Fibroblast of lung (primary cell): ENCODE results near the gene CACNB2. TPM values are rescaled to one million over a fixed set of nuclear protein-coding genes. Genes with fewer than 3 reads are reported as not detected.

ENCODE experiments used
- DNase-seq, 2 donors: peaks; one replicate each; pipeline versions ENCODE4 v3.0.0 to v3.0.0-alpha.2; 2010; ENCODE audit warnings: low read depth in 2 of 2
- H2AFZ ChIP-seq: 2 replicates; pipeline ENCODE4 v1.5.1; 2012; ENCODE audit warnings: low read length, control low read depth, inconsistent platforms
- H3K27ac ChIP-seq: 2 replicates; pipeline ENCODE4 v1.5.1; 2011; ENCODE audit warnings: low read length, control low read depth; ENCODE audit not compliant: insufficient read depth
- H3K27me3 ChIP-seq: 2 replicates; pipeline ENCODE4 v1.5.1; 2011; ENCODE audit warnings: mild to moderate bottlenecking, low read length; ENCODE audit not compliant: control insufficient read depth, insufficient read depth
- H3K36me3 ChIP-seq: 2 replicates; pipeline ENCODE4 v1.5.1; 2011; ENCODE audit warnings: low read length; ENCODE audit not compliant: control insufficient read depth, insufficient read depth
- H3K4me1 ChIP-seq: 2 replicates; pipeline ENCODE4 v1.5.1; 2011; ENCODE audit warnings: low read length; ENCODE audit not compliant: control insufficient read depth, insufficient read depth; ENCODE audit errors: extremely low read depth
- H3K4me2 ChIP-seq: 2 replicates; pipeline ENCODE4 v1.5.1; 2011; ENCODE audit warnings: low read length, control low read depth; ENCODE audit not compliant: insufficient read depth; ENCODE audit errors: extremely low read depth
- H3K4me3 ChIP-seq, 4 experiments: fragments of 200-600 bp in 1 of 4; sonication (generic) in 1 of 4; replicated peaks in 1 of 4; 2 replicates each; pipeline ENCODE4 v1.5.1; 2011 to 2016; ENCODE audit warnings: low read length in 4 of 4, low read depth in 3 of 4, mild to moderate bottlenecking in 3 of 4, control low read depth in 2 of 4, inconsistent platforms in 1 of 4, mixed read lengths in 1 of 4; ENCODE audit not compliant: insufficient read depth in 1 of 4; ENCODE audit errors: control extremely low read depth in 1 of 4
- H3K79me2 ChIP-seq: 2 replicates; pipeline ENCODE4 v1.5.1; 2012; ENCODE audit warnings: mild to moderate bottlenecking, low read length, inconsistent platforms; ENCODE audit not compliant: control insufficient read depth, insufficient read depth
- H3K9ac ChIP-seq: 2 replicates; pipeline ENCODE4 v1.5.1; 2011; ENCODE audit warnings: mild to moderate bottlenecking, low read length, control low read depth; ENCODE audit not compliant: insufficient read depth
- H3K9me3 ChIP-seq: 2 replicates; pipeline ENCODE4 v1.5.1; 2012; ENCODE audit warnings: low read depth, low read length; ENCODE audit not compliant: control insufficient read depth, insufficient read depth
- H4K20me1 ChIP-seq: 2 replicates; pipeline ENCODE4 v1.5.1; 2011; ENCODE audit warnings: low read length; ENCODE audit not compliant: control insufficient read depth, insufficient read depth; ENCODE audit errors: extremely low read depth
- EZH2 ChIP-seq: IDR thresholded peaks from 2 replicates; pipeline ENCODE4 v1.5.1; 2012; ENCODE audit warnings: low read length, control low read depth, mild to moderate bottlenecking; ENCODE audit errors: missing control alignments
- polyA plus RNA-seq, 2 donors: library from polyadenylated mRNA; depleted of rRNA in 1 of 2; stranded (reverse) in 1 of 2; unstranded in 1 of 2; fragments of >200 nt; gene quantifications; 2 replicates each; pipeline ENCODE4 v1.2.1, GENCODE V29; 2011 to 2012; ENCODE audit warnings: missing spikeins in 1 of 2
- total RNA-seq: library from RNA; depleted of rRNA; stranded (reverse); fragments of >200 nt; gene quantifications from 2 replicates; pipeline ENCODE4 v1.2.1, GENCODE V29; 2014
- TF ChIP-seq, protein P1 (sequence below), 2 donors: IDR thresholded peaks in 1 of 2; conservative IDR thresholded peaks in 1 of 2; 1 replicate in 1 of 2; 2 replicates in 1 of 2; pipeline ENCODE4 v1.5.1; 2011 to 2012; ENCODE audit warnings: low read length in 2 of 2, control low read depth in 1 of 2, inconsistent platforms in 1 of 2, low read depth in 1 of 2, mild to moderate bottlenecking in 1 of 2

The CACNB2 gene
- total and polyA plus RNA-seq, 2 donors (not counting 1 experiment from before 2014, with no cell fraction given), result 0.66 to 0.70 TPM

DNA sequence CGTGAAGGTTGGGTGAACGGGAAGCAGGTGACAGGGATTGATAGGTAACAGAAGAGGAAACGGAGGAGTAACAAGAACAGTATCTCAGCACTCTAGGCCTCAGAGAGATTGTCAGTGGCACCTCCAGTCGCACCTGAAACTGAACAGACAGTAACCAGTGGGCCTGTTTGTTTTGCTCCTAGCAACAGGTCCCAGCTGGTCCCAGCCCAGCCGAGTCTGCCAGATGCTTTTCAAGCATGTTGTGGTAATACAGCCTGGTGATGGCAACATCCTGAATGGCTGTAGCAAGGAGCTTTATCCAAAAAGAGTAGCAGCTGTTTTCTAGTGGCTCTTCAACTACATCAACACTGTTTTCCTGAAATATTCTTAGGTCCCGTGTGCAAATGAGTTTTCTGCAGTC is 4.7 kb downstream of the CACNB2 start:
- no peaks in the 10 kb centered on the region for H3K79me2 ChIP-seq
- no peaks in the 10 kb centered on the region for H3K9me3 ChIP-seq
- peaks cover 5% of the 10 kb centered on the region for H3K27me3 ChIP-seq
- no peaks in the 10 kb centered on the region for H4K20me1 ChIP-seq
- no peak overlapping the region for H3K4me2 ChIP-seq
- no peak for TF ChIP-seq EZH2
- TF ChIP-seq, protein P1, sequence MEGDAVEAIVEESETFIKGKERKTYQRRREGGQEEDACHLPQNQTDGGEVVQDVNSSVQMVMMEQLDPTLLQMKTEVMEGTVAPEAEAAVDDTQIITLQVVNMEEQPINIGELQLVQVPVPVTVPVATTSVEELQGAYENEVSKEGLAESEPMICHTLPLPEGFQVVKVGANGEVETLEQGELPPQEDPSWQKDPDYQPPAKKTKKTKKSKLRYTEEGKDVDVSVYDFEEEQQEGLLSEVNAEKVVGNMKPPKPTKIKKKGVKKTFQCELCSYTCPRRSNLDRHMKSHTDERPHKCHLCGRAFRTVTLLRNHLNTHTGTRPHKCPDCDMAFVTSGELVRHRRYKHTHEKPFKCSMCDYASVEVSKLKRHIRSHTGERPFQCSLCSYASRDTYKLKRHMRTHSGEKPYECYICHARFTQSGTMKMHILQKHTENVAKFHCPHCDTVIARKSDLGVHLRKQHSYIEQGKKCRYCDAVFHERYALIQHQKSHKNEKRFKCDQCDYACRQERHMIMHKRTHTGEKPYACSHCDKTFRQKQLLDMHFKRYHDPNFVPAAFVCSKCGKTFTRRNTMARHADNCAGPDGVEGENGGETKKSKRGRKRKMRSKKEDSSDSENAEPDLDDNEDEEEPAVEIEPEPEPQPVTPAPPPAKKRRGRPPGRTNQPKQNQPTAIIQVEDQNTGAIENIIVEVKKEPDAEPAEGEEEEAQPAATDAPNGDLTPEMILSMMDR (conservative IDR thresholded peaks at IDR 0.05 in 1 of 2, IDR thresholded peaks at IDR 0.05 in 1 of 2; ENCODE audit: low read depth in 1 of 2, low read length in 2 of 2), result no peak
- H3K9ac ChIP-seq, result no peak overlapping the region
- H2AFZ ChIP-seq, result no peak overlapping the region
- peaks cover 2% of the 10 kb centered on the region for H3K4me1 ChIP-seq
- H3K36me3 ChIP-seq, result no peaks in the 10 kb centered on the region
- no peak overlapping the region for H3K27ac ChIP-seq
- no peak overlapping the region for H3K4me3 ChIP-seq
- peak; percentile 23 to 72 for DNase-seq

DNA sequence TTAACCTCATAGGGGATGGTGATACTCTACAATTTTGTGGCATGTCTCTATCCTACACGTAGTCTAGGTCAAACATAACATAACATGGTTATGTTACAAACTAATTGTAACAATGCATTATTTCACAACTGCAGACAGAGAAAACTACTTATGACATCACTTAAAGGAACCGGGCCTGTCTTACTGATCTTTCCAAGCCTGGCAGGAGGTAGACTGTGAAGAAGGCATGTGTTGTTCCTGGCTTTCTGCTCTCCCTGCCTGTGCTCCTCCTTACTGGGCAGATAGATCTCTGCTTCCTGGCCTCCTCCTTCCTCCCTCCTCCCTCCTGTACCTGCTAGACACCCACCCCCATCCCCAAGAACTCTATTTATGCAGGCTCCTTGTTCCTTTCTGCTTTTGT is 5.4 kb downstream of the CACNB2 start:
- Histone ChIP-seq H3K79me2 (no peaks in the 10 kb centered on the region), H3K4me1 (peaks cover 2% of the 10 kb centered on the region), H3K4me2 (no peak overlapping the region), H3K9me3 (no peaks in the 10 kb centered on the region), H3K27ac (no peak overlapping the region), H3K36me3 (no peaks in the 10 kb centered on the region), H2AFZ (no peak overlapping the region), H3K27me3 (peaks cover 5% of the 10 kb centered on the region), H3K9ac (no peak overlapping the region), H3K4me3 (no peak overlapping the region), H4K20me1 (no peaks in the 10 kb centered on the region)
- peak; percentile 25 to 62 for DNase-seq
- TF ChIP-seq, protein P1 (conservative IDR thresholded peaks at IDR 0.05 in 1 of 2, IDR thresholded peaks at IDR 0.05 in 1 of 2; ENCODE audit: low read depth in 1 of 2, low read length in 2 of 2), result no peak
- TF ChIP-seq EZH2, result no peak

DNA sequence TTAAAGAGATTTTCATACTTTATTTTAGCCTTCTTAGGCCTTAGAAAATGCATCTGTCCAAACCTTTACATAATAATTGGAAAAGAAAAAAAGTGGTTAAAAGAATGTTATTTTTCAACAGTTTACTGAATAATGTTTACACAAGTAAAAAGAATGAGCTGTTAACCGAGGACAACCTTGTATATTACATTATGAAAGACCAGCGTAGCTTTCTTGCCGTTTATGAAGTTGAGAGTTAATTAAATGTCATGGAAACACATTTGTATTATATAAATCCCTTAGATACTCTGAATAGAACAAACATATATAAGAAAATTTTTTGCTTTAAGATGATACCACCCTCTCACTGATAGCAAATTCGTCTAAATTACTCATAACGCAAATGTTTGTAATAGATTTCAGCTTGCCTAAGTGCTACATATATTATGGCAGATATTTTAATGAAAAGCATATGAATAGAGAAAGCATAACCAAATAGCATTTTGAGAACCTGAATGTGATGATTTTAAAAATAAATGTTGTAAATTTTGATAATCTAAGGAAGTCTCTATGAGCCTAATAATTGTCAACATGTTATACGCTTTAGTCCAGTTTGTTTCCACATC is 9.1 kb downstream of the CACNB2 start:
- no peak for TF ChIP-seq EZH2
- TF ChIP-seq, protein P1 (conservative IDR thresholded peaks at IDR 0.05 in 1 of 2, IDR thresholded peaks at IDR 0.05 in 1 of 2; ENCODE audit: low read depth in 1 of 2, low read length in 2 of 2), result no peak
- no peaks in the 10 kb centered on the region for H3K27me3 ChIP-seq
- H3K27ac ChIP-seq, result no peak overlapping the region
- H4K20me1 ChIP-seq, result no peaks in the 10 kb centered on the region
- H3K9ac ChIP-seq, result no peak overlapping the region
- no peaks in the 10 kb centered on the region for H3K4me1 ChIP-seq
- no peaks in the 10 kb centered on the region for H3K36me3 ChIP-seq
- H2AFZ ChIP-seq, result no peak overlapping the region
- H3K4me3 ChIP-seq, result no peak overlapping the region
- DNase-seq, result peak in 1 of 2 donors; percentile 69
- H3K9me3 ChIP-seq, result no peaks in the 10 kb centered on the region
- no peak overlapping the region for H3K4me2 ChIP-seq
- no peaks in the 10 kb centered on the region for H3K79me2 ChIP-seq
